HepG2 (cell line): ENCODE measurements around the gene NFYC. TPM values are rescaled to one million over a fixed set of nuclear protein-coding genes. Genes with fewer than 3 reads are reported as not detected.

Source experiments
- ATAC-seq: fragments of 200-7000 bp; cut with Tn5 transposase; 3 replicates; pipeline ENCODE4 v1.9.1; 2020; ENCODE audit warnings: mild to moderate bottlenecking, moderate library complexity
- BruUV-seq: library from RNA; stranded (reverse); fragments of 400-500 nt; replicated peaks from 2 replicates; lab custom pipeline; 2021; lab: Mats Ljungman, UMichigan
- CTCF ChIA-PET: fragments of 300-600 bp; formaldehyde crosslinking; extraction: SDS; loops from one replicate; lab custom pipeline; 2021; ENCODE audit warnings: low total read pairs, inconsistent platforms, low intra/inter-chr PET ratio; lab: Yijun Ruan, JAX
- POLR2A ChIA-PET: fragments of 350-600 bp; sonication (Branson Sonifier 250); formaldehyde crosslinking; loops from one replicate; lab custom pipeline; 2020; ENCODE audit warnings: antibody characterized with exemption, inconsistent platforms; lab: Yijun Ruan, JAX
- DNase-seq: peaks from one replicate; pipeline ENCODE4 v3.0.0-alpha.2; 2015; ENCODE audit warnings: low spot score
- FAIRE-seq: peaks from 3 replicates; lab custom pipeline; 2011; peaks lifted over from hg19 to GRCh38; lab: Jason Lieb, UNC
- H2AFZ ChIP-seq: one replicate; pipeline ENCODE4 v1.6.1; 2011; ENCODE audit warnings: low read length, inconsistent platforms
- H3K27ac ChIP-seq: fragments of 300-600 bp; 3 replicates; pipeline ENCODE4 v1.8.0; 2011; ENCODE audit warnings: mixed run types, mild to moderate bottlenecking, mixed read lengths, low read length, inconsistent platforms; ENCODE audit not compliant: insufficient read depth; ENCODE audit errors: extremely low read length
- H3K27me3 ChIP-seq, 2 experiments: fragments of 200-600 bp in 1 of 2; 2 replicates in 1 of 2; 3 replicates in 1 of 2; pipeline versions ENCODE4 v1.6.0 to v1.8.0; 2011; ENCODE audit warnings: low read length in 2 of 2, mild to moderate bottlenecking in 2 of 2, moderate library complexity in 2 of 2, inconsistent platforms in 1 of 2; ENCODE audit not compliant: insufficient read depth in 2 of 2, control insufficient read depth in 1 of 2
- H3K36me3 ChIP-seq, 2 experiments: fragments of 200-600 bp in 1 of 2; replicated peaks in 1 of 2; 2 replicates in 1 of 2; 3 replicates in 1 of 2; pipeline versions ENCODE4 v1.5.1 to v1.8.0; 2011; ENCODE audit warnings: low read length in 2 of 2, inconsistent platforms in 1 of 2; ENCODE audit not compliant: insufficient read depth in 2 of 2, control insufficient read depth in 1 of 2
- H3K4me1 ChIP-seq: 2 replicates; pipeline ENCODE4 v1.5.1; 2012; ENCODE audit warnings: low read length, inconsistent platforms; ENCODE audit not compliant: insufficient read depth
- H3K4me2 ChIP-seq: 2 replicates; pipeline ENCODE4 v1.6.0; 2011; ENCODE audit warnings: low read depth, low read length, inconsistent platforms
- H3K4me3 ChIP-seq, 3 experiments: fragments of 200-600 bp in 1 of 3; sonication (generic), shearing (Covaris generic) in 1 of 3; replicated peaks in 1 of 3; 2 replicates each; pipeline ENCODE4 v1.5.1; 2011 to 2016; ENCODE audit warnings: low read length in 3 of 3, inconsistent platforms in 2 of 3, low read depth in 2 of 3, mild to moderate bottlenecking in 2 of 3, control low read depth in 1 of 3, mixed read lengths in 1 of 3; ENCODE audit not compliant: insufficient read depth in 1 of 3
- H3K79me2 ChIP-seq: one replicate; pipeline ENCODE4 v1.6.1; 2011; ENCODE audit warnings: low read length, inconsistent platforms; ENCODE audit not compliant: insufficient read depth
- H3K9ac ChIP-seq: 2 replicates; pipeline ENCODE4 v1.6.0; 2011; ENCODE audit warnings: mild to moderate bottlenecking, low read depth, low read length, inconsistent platforms; ENCODE audit not compliant: insufficient read depth
- H3K9me3 ChIP-seq: 2 replicates; pipeline ENCODE4 v1.5.1; 2012; ENCODE audit warnings: mild to moderate bottlenecking, low read length
- H4K20me1 ChIP-seq: 2 replicates; pipeline ENCODE4 v1.6.0; 2011; ENCODE audit warnings: inconsistent platforms, mild to moderate bottlenecking, low read length, moderate library complexity; ENCODE audit not compliant: insufficient read depth
- CREB1 ChIP-seq, 2 experiments: fragments of 450-650 bp in 1 of 2; IDR thresholded peaks; 2 replicates each; pipeline ENCODE4 v1.6.1; 2016 to 2017; ENCODE audit warnings: control low read depth in 1 of 2, mild to moderate bottlenecking in 1 of 2, missing compliant biosample characterization in 1 of 2, missing genetic modification characterization in 1 of 2
- ERF ChIP-seq: IDR thresholded peaks from 2 replicates; pipeline ENCODE4 v1.6.1; 2018; ENCODE audit warnings: missing biosample characterization, missing genetic modification reagents
- FOXA1 ChIP-seq, 2 experiments: fragments of 450-650 bp in 1 of 2; sonication (generic) in 1 of 2; formaldehyde crosslinking in 1 of 2; IDR thresholded peaks; 2 replicates each; pipeline versions ENCODE4 v1.4.0 to v1.6.1; 2016 to 2020; ENCODE audit warnings: missing genetic modification reagents in 1 of 2
- PRDM15 ChIP-seq: sonication (generic); formaldehyde crosslinking; IDR thresholded peaks from 2 replicates; pipeline ENCODE4 v1.4.0; 2020; ENCODE audit warnings: missing genetic modification reagents
- REPIN1 ChIP-seq: sonication (generic); formaldehyde crosslinking; IDR thresholded peaks from 2 replicates; pipeline ENCODE4 v1.8.0; 2022; ENCODE audit warnings: missing genetic modification reagents, low read depth, mild to moderate bottlenecking, borderline replicate concordance
- SMC3 ChIP-seq: IDR thresholded peaks from 2 replicates; pipeline ENCODE4 v1.6.1; 2011; ENCODE audit warnings: low read length, improper control_type of control experiment
- SRF ChIP-seq: IDR thresholded peaks from 2 replicates; pipeline ENCODE4 v1.6.1; 2011; ENCODE audit warnings: mild to moderate bottlenecking, low read depth, low read length, moderate library complexity
- THRA ChIP-seq: sonication (generic); formaldehyde crosslinking; IDR thresholded peaks from 2 replicates; pipeline ENCODE4 v1.4.0; 2020; ENCODE audit warnings: missing genetic modification reagents, borderline replicate concordance
- XRCC5 ChIP-seq: fragments of 200-400 bp; formaldehyde crosslinking; optimal IDR thresholded peaks from 2 replicates; pipeline ENCODE3; 2017; ENCODE audit warnings: mild to moderate bottlenecking, low read length
- ZNF121 ChIP-seq: sonication (generic); formaldehyde crosslinking; IDR thresholded peaks from 2 replicates; pipeline ENCODE4 v1.5.0; 2020; ENCODE audit warnings: mild to moderate bottlenecking, missing genetic modification reagents
- ZNF574 ChIP-seq: sonication (generic); formaldehyde crosslinking; IDR thresholded peaks from 2 replicates; pipeline ENCODE4 v1.4.0; 2020; ENCODE audit warnings: missing genetic modification reagents
- ZNF614 ChIP-seq: IDR thresholded peaks from 2 replicates; pipeline ENCODE4 v1.6.1; 2018; ENCODE audit warnings: missing biosample characterization, missing genetic modification reagents, inconsistent platforms, borderline replicate concordance
- WGBS: methylation state at CpG from one replicate; pipeline ENCODE4 v1.1.6; 2017; ENCODE audit warnings: low lambda C conversion rate; 5-methylcytosine and 5-hydroxymethylcytosine counted together
- in situ Hi-C: cut with HindIII; loops from 2 replicates; pipeline ENCODE4 v1.10.0; 2017; ENCODE audit warnings: low pct_unique_long_range_greater_than_20kb; ENCODE audit not compliant: extremely low pct_ligation_motif_present
- intact Hi-C: fragments of 100-400 bp; cut with micrococcal nuclease; formaldehyde crosslinking; loops from one replicate; pipeline ENCODE4 v1.10.0; 2022; ENCODE audit not compliant: unreplicated experiment
- polyA plus RNA-seq, 8 experiments: library from polyadenylated mRNA; depleted of rRNA in 3 of 8; stranded (reverse) in 7 of 8; unstranded in 1 of 8; fragments of >200 nt; fragmentation: Illumina TruSeq in 4 of 8; extraction: Trizol in 4 of 8; gene quantifications; 2 replicates each; pipeline versions ENCODE4 v1.2.1 to v1.2.3, GENCODE V29; 2011 to 2016; ENCODE audit warnings: low read depth in 4 of 8, missing spikeins in 1 of 8, mixed read lengths in 1 of 8; ENCODE audit not compliant: insufficient read depth in 1 of 8
- total RNA-seq, 5 experiments: library from RNA; depleted of rRNA; stranded (reverse); fragments of >200 nt; fragmentation: Illumina TruSeq; extraction: Trizol; gene quantifications; 2 replicates each; pipeline ENCODE4 v1.2.3, GENCODE V29; 2016; ENCODE audit warnings: low read depth in 1 of 5

The NFYC gene
- total and polyA plus RNA-seq, 2 of the 13 experiments (the other 11 are each of a cell fraction or from before 2014, with no cell fraction given) = 33.9 to 73.7 TPM

GRCh38 chr1:40773748-40774265, 82.3 kb downstream of the NFYC start (continued):
- TF ChIP-seq PRDM15 (CRISPR knock-in tag) (no peak), SRF (no peak)

GRCh38 chr1:40774266-40774998, 82.9 kb downstream of the NFYC start:
- no peak overlapping the region for H2AFZ ChIP-seq
- CTCF ChIA-PET = interaction anchor here (1.1 to 1.8 kb wide), 3 partner anchors 74 to 178 kb away, joined by 3 to 5 read pairs (median 3); no protein-coding TSS in a partner anchor
- TF ChIP-seq ERF (CRISPR knock-in tag) = 0 out of 2 replicates have a peak, but pooled peaks have one; percentile 34
- TF ChIP-seq ZNF121 = 0 out of 2 replicates have a peak, but pooled peaks have one; percentile 38
- TF ChIP-seq FOXA1 (IDR thresholded peaks at IDR 0.05) = no peak
- no peak for TF ChIP-seq FOXA1 (CRISPR knock-in tag; IDR thresholded peaks at IDR 0.05)
- 0 out of 2 replicates have a peak, but pooled peaks have one; percentile 27 for TF ChIP-seq ZNF614 (CRISPR knock-in tag)
- 0 out of 2 replicates have a peak, but pooled peaks have one; percentile 10 for TF ChIP-seq REPIN1 (CRISPR knock-in tag)
- TF ChIP-seq CREB1 (IDR thresholded peaks at IDR 0.05) = no peak
- TF ChIP-seq CREB1 (CRISPR knock-in tag; IDR thresholded peaks at IDR 0.05) = peak; percentile 30; the same call in 1 of the 2 replicates
- peak; percentile 16; the same call in 1 of the 2 replicates for TF ChIP-seq ZNF574 (CRISPR knock-in tag)
- TF ChIP-seq XRCC5 = peak; percentile 59
- peak; percentile 64 for TF ChIP-seq SMC3
- TF ChIP-seq THRA (CRISPR knock-in tag) = 0 out of 2 replicates have a peak, but pooled peaks have one; percentile 3

More at GRCh38 chr1:40774266-40774998, 82.9 kb downstream of the NFYC start:
- H3K27me3 ChIP-seq = no peaks in the 10 kb centered on the region
- peak; percentile 83 for ATAC-seq
- H3K36me3 ChIP-seq = peaks cover 15 to 26% of the 10 kb centered on the region in 2 experiments
- peak; percentile 77 for FAIRE-seq
- H3K79me2 ChIP-seq = no peaks in the 10 kb centered on the region
- peaks cover 19% of the 10 kb centered on the region for H3K4me1 ChIP-seq
- peak; percentile 36 for DNase-seq
- in situ Hi-C loops (no loop called here), intact Hi-C loops (loop anchor here (5.0 kb wide), 1 partner anchor 73 kb away; no protein-coding TSS in a partner anchor)
- POLR2A ChIA-PET = interaction anchor here (0.5 to 3.3 kb wide), 5 partner anchors 16 to 477 kb away, joined by 3 to 17 read pairs (median 3); partner anchors contain the start of genes CITED4 and NFYC
- WGBS = 61% methylated on average over 2 of the region's 3 CpGs
- BruUV-seq = no TSS peak
- no peak overlapping the region for H3K9ac ChIP-seq
- no peaks in the 10 kb centered on the region for H3K9me3 ChIP-seq
- 0 out of 2 replicates have a peak overlapping the region, but pooled peaks have one; percentile 10 for H3K4me2 ChIP-seq
- H3K4me3 ChIP-seq = no peak overlapping the region
- H3K27ac ChIP-seq = peak overlapping the region; percentile 35
- H4K20me1 ChIP-seq = no peaks in the 10 kb centered on the region
